ENCODE results near the gene GABPA.
"Not testable (repeated sequence)": the region's sequence is repeated elsewhere in the genome, so short reads cannot be mapped to it uniquely, and the experiment has no call there.

The GABPA gene

GRCh38 chr21:25734904-25735645, at the start of gene GABPA, which contains the start of gene ATP5PF:
Gene GABPA, plus strand, starts transcription at chr21:25734972. Its CDS starts 6,627 bp downstream, at chr21:25741599.
Gene ATP5PF, minus strand, starts transcription at chr21:25734904. Its CDS starts 5,110 bp downstream, at chr21:25729794.
- no peak for FAIRE-seq

- no peak for FAIRE-seq
Measured at GRCh38 chr21:25687787-25688186, 47.0 kb upstream of the GABPA start.

- FAIRE-seq = no peak
Measured at GRCh38 chr21:25688275-25689155, 46.3 kb upstream of the GABPA start.

- no peak for FAIRE-seq
Measured at GRCh38 chr21:25689226-25689625, 45.5 kb upstream of the GABPA start.

GRCh38 chr21:25691976-25692375, 42.8 kb upstream of the GABPA start:
- no peak for FAIRE-seq

GRCh38 chr21:25695461-25695860, 39.3 kb upstream of the GABPA start:
- FAIRE-seq = not testable (repeated sequence)

- FAIRE-seq = no peak
Measured at GRCh38 chr21:25700741-25701140, 34.0 kb upstream of the GABPA start.

GRCh38 chr21:25701529-25701928, 33.2 kb upstream of the GABPA start:
- no peak for FAIRE-seq

- FAIRE-seq = no peak
Measured at GRCh38 chr21:25708467-25709065, 26.2 kb upstream of the GABPA start.

- no peak for FAIRE-seq
Measured at GRCh38 chr21:25709684-25710265, 25.0 kb upstream of the GABPA start.

GRCh38 chr21:25710550-25710949, 24.2 kb upstream of the GABPA start:
- FAIRE-seq = no peak

GRCh38 chr21:25714066-25714465, 20.7 kb upstream of the GABPA start:
- not testable (repeated sequence) for FAIRE-seq

GRCh38 chr21:25717491-25718147, 17.2 kb upstream of the GABPA start:
- FAIRE-seq = no peak

- FAIRE-seq = no peak
Measured at GRCh38 chr21:25721987-25722386, 12.8 kb upstream of the GABPA start.

- no peak for FAIRE-seq
Measured at GRCh38 chr21:25722631-25723030, 12.1 kb upstream of the GABPA start.

GRCh38 chr21:25732091-25732760, 2.5 kb upstream of the GABPA start:
- FAIRE-seq = no peak

- no peak for FAIRE-seq
Measured at GRCh38 chr21:25733859-25734653, 716 bp upstream of the GABPA start.

- no peak for FAIRE-seq
Measured at GRCh38 chr21:25734654-25734903, 193 bp upstream of the GABPA start.

- no peak for FAIRE-seq
Measured at GRCh38 chr21:25735646-25736597, 1.1 kb downstream of the GABPA start.

GRCh38 chr21:25737421-25737820, 2.6 kb downstream of the GABPA start:
- FAIRE-seq = no peak
